Measurements from ENCODE around the gene TBPL1. TPM values are rescaled to one million over a fixed set of nuclear protein-coding genes. Genes with fewer than 3 reads are reported as not detected.

TBPL1 gene
- total and polyA plus RNA-seq, 9 of the 15 experiments (the other 6 are each of a cell fraction or from before 2014, with no cell fraction given): 78.1 to 152 (median 107) TPM

GRCh38 chr6:134039116-134039515 is 86.1 kb downstream of the TBPL1 start:
- intact Hi-C loops (cut with micrococcal nuclease): no loop called here
- 0% methylated on average over 1 of the region's 1 CpG for WGBS (ENCODE audit: insufficient coverage, low coverage, missing lambda C conversion rate)
- Histone ChIP-seq H4K20me1 (replicated peaks; ENCODE audit: control insufficient read depth, insufficient read depth, low read length) (no peaks in the 10 kb centered on the region), H3K4me2 (ENCODE audit: insufficient read depth, low read length) (no peak overlapping the region), H2AFZ (ENCODE audit: low read depth, low read length) (no peak overlapping the region), H3K4me3 (no peak overlapping the region), H3K27ac (ENCODE audit: extremely low read depth, low read depth, low read length) (no peak overlapping the region), H3K27me3 (ENCODE audit: control insufficient read depth in 2 of 2, insufficient read depth in 2 of 2, low read length in 2 of 2) (no peaks in the 10 kb centered on the region), H3K9me1 (ENCODE audit: control insufficient read depth, insufficient read depth, low read length) (no peaks in the 10 kb centered on the region), H3K36me3 (ENCODE audit: control insufficient read depth, insufficient read depth, low read length) (no peaks in the 10 kb centered on the region), H3K79me2 (ENCODE audit: control insufficient read depth, insufficient read depth, low read length) (no peaks in the 10 kb centered on the region), H3K4me1 (replicated peaks in 1 of 2; ENCODE audit: control insufficient read depth in 2 of 2, insufficient read depth in 2 of 2, low read length in 2 of 2) (peaks cover 0 to 8% of the 10 kb centered on the region in 2 experiments; a peak in 3 of 5 replicates), H3K9ac (ENCODE audit: insufficient read depth in 1 of 2, low read depth in 2 of 2, low read length in 2 of 2) (no peak overlapping the region), H3K9me3 (replicated peaks; ENCODE audit: control insufficient read depth, insufficient read depth, low read depth, low read length) (peaks cover 4% of the 10 kb centered on the region; the same call in 1 of the 2 replicates)
- in situ Hi-C loops (cut with MboI): no loop called here
- FAIRE-seq (no peak), ATAC-seq (no peak), DNase-seq (ENCODE audit: extremely low read depth in 1 of 4, low spot score in 3 of 4) (no peak)
- ChIA-PET POLR2A (interaction anchor here (1.6 kb wide), 1 partner anchor 16 kb away, joined by 6 read pairs; no protein-coding TSS in a partner anchor), CTCF (ENCODE audit: low intra/inter-chr PET ratio) (no interaction called here)
- no TSS peak for BruUV-seq (replicated peaks)
- TF ChIP-seq SMARCC2 (IDR thresholded peaks at IDR 0.05; ENCODE audit: low read depth) (no peak), ZNF224 (CRISPR knock-in tag; IDR thresholded peaks at IDR 0.05) (no peak), L3MBTL2 (IDR thresholded peaks at IDR 0.05) (no peak), PHF21A (IDR thresholded peaks at IDR 0.05; ENCODE audit: borderline replicate concordance, low read depth) (no peak), TRIM28 (IDR thresholded peaks at IDR 0.05) (no peak), MCM3 (IDR thresholded peaks at IDR 0.05) (no peak), ZNF146 (CRISPR knock-in tag; IDR thresholded peaks at IDR 0.05; ENCODE audit: unreplicated experiment) (no peak), TCF7L2 (IDR thresholded peaks at IDR 0.05; ENCODE audit: low read depth, low read length) (no peak), HNRNPUL1 (IDR thresholded peaks at IDR 0.05; ENCODE audit: low read length) (no peak), MITF (IDR thresholded peaks at IDR 0.05) (no peak), ERF (CRISPR knock-in tag; IDR thresholded peaks at IDR 0.05) (no peak), ZNF696 (CRISPR knock-in tag; conservative IDR thresholded peaks at IDR 0.05) (no peak), MCM7 (IDR thresholded peaks at IDR 0.05) (no peak)
- TF ChIP-seq, protein P1, sequence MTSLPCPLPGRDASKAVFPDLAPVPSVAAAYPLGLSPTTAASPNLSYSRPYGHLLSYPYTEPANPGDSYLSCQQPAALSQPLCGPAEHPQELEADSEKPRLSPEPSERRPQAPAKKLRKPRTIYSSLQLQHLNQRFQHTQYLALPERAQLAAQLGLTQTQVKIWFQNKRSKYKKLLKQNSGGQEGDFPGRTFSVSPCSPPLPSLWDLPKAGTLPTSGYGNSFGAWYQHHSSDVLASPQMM (CRISPR knock-in tag; IDR thresholded peaks at IDR 0.05): no peak

Small RNAs within 50 kb of the gene (small RNA-seq; reads per million reads assigned to genes)
- gene AL449363.1: not detected

Other genes with a start within 250 kb of the TBPL1 start
- gene TCF21, start 64.1 kb upstream of the TBPL1 start, total RNA-seq (2014; rRNA removed): not detected in 2 replicates
- gene TCF21, start 64.1 kb upstream of the TBPL1 start, total RNA-seq (2014; rRNA removed; fragmentation: Illumina TruSeq; extraction: Trizol): not detected in 2 replicates
- gene TCF21, start 64.1 kb upstream of the TBPL1 start, total RNA-seq (2015; rRNA removed; fragmentation: Illumina TruSeq; extraction: Trizol): not detected in 2 replicates
- gene TCF21, start 64.1 kb upstream of the TBPL1 start, total RNA-seq (2021): not detected in 2 replicates
- gene TCF21, start 64.1 kb upstream of the TBPL1 start, polyA plus RNA-seq (2011; rRNA removed): not detected in 2 replicates
- gene TCF21, start 64.1 kb upstream of the TBPL1 start, polyA plus RNA-seq (2014; fragmentation: Illumina TruSeq; extraction: Trizol): not detected in 2 replicates
- not detected for gene TCF21, start 64.1 kb upstream of the TBPL1 start, polyA plus RNA-seq (2014; fragmentation: Nextera tagmentation; extraction: Ambion mirVana)
- not detected in 2 replicates for gene TCF21, start 64.1 kb upstream of the TBPL1 start, polyA plus RNA-seq (2014; rRNA removed)
- gene SLC2A12, start 99.4 kb downstream of the TBPL1 start, total RNA-seq (2014; rRNA removed): 0.29 and 0.54 TPM in 2 replicates
- 0.65 and 1.1 TPM in 2 replicates for gene SLC2A12, start 99.4 kb downstream of the TBPL1 start, total RNA-seq (2014; rRNA removed; fragmentation: Illumina TruSeq; extraction: Trizol)
- 0.47 and 0.57 TPM in 2 replicates for gene SLC2A12, start 99.4 kb downstream of the TBPL1 start, total RNA-seq (2015; rRNA removed; fragmentation: Illumina TruSeq; extraction: Trizol)
- gene SLC2A12, start 99.4 kb downstream of the TBPL1 start, total RNA-seq (2021): 0.44 and 0.56 TPM in 2 replicates
- 0.35 and 2.7 TPM in 2 replicates for gene SLC2A12, start 99.4 kb downstream of the TBPL1 start, polyA plus RNA-seq (2011; rRNA removed)
- 0.54 and 0.97 TPM in 2 replicates for gene SLC2A12, start 99.4 kb downstream of the TBPL1 start, polyA plus RNA-seq (2014; fragmentation: Illumina TruSeq; extraction: Trizol)
- gene SLC2A12, start 99.4 kb downstream of the TBPL1 start, polyA plus RNA-seq (2014; fragmentation: Nextera tagmentation; extraction: Ambion mirVana): under 1 TPM; 0.10 to 0.14 TPM
- gene SLC2A12, start 99.4 kb downstream of the TBPL1 start, polyA plus RNA-seq (2014; rRNA removed): 0.42 and 0.58 TPM in 2 replicates

Data from K562 (cell line).